SH-SY5Y (cell line): ENCODE measurements around the gene SPPL2C.

Experiments
- GATA2 ChIP-seq: IDR thresholded peaks from 2 replicates; pipeline ENCODE4 v1.6.1; 2011; ENCODE audit warnings: mild to moderate bottlenecking, low read depth, low read length
- GATA3 ChIP-seq: IDR thresholded peaks from 2 replicates; pipeline ENCODE4 v1.6.1; 2011; ENCODE audit warnings: low read depth, mild to moderate bottlenecking, low read length, moderate library complexity

DNA sequence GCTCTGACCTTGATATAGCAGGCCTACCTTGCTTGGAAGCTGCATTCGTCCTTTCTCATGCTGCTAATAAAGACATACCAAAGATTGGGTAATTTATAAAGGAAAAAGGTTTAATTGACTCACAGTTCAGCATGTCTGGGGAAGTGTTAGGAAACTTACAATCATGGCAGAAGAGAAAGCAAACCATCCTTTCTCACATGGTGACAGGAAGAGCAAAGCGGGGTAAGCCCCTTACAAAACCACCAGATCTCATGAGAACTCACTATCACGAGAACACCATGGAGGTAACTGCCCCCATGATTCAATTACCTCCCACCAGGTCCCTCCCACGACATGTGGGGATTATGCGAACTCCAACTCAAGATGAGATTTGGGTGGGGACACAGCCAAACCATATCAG, 43.7 kb downstream of the SPPL2C start:
- no peak for TF ChIP-seq GATA2
- TF ChIP-seq GATA3: no peak
